HG02981 (cell line): ENCODE measurements around the gene TAP1.

Experiments
- ATAC-seq: cut with Tn5 transposase; IDR thresholded peaks from one replicate; pipeline ENCODE4 v1.9.1; 2021; ENCODE audit warnings: mild to moderate bottlenecking, moderate library complexity; ENCODE audit not compliant: unreplicated experiment

Gene TAP1

DNA sequence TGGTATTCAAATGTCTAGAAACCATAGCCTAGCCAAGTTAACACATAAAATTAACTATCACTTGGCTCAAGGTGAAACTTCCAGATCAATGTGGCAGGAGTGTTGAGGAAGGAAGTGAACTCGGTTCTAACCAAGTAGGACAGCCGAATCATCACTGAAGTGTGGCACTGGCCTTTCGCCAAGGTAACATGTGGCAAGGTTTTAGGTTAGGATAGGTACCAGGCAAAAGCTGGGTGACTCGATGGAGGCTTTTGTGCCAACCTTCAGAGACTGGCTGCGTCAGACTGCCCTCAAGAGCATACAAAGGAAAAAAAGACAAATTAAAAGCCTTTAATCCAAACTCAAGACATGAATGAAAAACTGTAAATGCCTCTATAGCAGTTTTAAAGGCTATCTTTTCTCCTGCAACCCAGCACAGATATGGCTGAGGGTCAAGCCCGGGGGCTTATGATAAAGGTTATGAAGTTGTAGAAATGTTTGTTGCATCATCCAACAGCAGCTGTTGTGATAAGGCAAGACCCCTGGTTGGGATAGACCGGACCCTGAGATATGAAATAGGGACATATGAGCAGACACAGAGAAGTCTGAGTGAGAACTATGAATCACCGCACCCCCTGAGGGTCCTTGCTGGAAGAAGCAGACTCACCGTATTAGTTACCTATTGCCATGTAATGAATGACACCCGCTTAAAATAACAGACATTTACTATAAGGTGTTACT lies 12.4 kb upstream of the TAP1 start:
- no peak for ATAC-seq

DNA sequence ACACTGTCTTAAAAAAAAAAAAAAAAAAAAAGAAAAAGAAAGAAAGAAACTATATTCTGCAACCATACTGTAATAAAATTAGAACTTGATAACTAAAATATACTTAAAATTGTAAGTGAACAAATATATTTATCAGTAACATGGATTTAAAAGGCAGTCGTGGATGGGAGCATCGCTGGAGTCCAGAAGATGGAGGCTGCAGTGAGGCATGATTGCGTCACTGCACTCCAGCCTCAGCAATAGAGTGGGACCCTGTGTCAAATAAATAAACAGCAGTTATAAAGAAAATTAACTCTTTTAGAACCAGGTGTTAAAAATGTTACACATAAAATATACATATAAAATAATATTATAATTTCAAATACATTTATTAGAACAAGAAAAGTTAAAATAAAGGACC lies 9.2 kb upstream of the TAP1 start:
- no peak for ATAC-seq

GRCh38 chr6:32860674-32861073 lies 7.2 kb upstream of the TAP1 start:
- ATAC-seq = no peak

- ATAC-seq = no peak
Observed at GRCh38 chr6:32858194-32858593, 4.7 kb upstream of the TAP1 start.

DNA sequence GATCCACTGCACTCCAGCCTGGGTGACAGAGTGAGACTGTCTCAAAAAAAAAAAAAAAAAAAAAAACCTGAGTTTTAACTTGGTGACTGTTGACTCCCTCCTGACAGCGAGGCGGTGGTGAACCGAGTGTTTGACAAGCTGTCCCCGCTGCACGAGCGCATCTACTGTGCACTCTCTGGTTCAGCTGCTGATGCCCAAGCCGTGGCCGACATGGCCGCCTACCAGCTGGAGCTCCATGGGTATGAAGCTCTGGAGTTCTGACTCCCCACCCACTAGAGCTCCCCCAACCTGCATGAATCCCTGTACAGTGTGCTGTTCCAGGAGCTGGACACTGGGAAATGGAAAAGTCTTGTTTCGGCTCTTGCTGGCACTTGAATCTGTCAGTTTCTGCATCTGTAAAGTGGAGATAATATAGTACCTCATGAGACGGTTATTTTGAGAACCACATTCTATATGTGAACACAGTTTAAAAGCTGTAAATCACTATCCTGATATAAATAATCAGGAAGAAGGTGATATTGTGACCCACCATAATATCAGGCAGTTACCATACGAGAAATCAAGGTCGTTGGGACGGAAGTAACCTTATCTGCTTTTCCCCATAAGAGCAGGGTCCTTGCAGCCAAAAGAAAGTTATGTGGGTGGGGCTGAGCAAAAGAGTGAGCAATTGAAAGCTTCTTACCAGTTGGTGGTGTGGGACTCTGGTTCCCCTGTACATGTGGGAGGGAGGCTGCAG lies 3.8 kb upstream of the TAP1 start:
- no peak for ATAC-seq

GRCh38 chr6:32855467-32856174 lies 2.1 kb upstream of the TAP1 start:
- no peak for ATAC-seq

DNA sequence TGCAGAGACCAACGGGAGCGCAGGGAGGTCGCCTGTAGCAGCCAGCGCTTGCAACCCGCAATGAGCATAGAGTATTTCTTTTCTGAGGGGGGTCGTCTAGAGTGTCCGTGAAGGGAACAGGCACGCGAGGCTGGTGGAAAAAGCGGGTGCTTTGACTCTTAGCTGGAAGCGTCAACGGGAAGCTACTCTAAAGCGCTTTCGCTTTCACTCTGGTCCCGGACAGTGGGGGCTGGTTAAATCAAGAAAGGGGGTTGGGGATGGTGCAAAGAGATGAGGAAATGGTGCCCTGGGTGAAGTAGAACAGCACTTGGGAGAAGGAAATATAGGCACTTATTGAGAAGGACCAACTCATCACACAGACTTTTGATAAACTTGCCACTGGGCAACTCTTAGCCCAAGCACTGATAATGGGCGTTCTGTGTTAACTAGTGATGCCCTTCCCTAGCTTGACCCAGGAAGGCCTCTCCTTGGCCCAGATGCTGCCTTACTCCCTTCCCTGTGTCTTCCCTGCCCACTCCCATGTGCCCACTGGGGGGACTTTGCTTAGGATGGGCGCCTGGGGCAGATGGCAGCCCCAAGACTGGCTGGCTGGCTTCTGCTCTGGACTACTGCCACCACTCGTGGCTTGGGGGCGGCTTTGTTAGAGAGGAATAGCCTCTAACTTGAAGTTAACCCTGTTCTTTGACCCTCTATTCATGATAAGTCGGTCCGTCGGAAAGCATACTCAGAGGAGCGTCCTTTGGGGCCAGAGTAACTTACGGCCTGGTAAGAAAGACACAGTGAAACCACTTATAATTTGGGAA lies 1.1 kb upstream of the TAP1 start:
- ATAC-seq = peak; percentile 10

GRCh38 chr6:32852844-32853540 lies 512 bp downstream of the TAP1 start:
- peak; percentile 12 for ATAC-seq

DNA sequence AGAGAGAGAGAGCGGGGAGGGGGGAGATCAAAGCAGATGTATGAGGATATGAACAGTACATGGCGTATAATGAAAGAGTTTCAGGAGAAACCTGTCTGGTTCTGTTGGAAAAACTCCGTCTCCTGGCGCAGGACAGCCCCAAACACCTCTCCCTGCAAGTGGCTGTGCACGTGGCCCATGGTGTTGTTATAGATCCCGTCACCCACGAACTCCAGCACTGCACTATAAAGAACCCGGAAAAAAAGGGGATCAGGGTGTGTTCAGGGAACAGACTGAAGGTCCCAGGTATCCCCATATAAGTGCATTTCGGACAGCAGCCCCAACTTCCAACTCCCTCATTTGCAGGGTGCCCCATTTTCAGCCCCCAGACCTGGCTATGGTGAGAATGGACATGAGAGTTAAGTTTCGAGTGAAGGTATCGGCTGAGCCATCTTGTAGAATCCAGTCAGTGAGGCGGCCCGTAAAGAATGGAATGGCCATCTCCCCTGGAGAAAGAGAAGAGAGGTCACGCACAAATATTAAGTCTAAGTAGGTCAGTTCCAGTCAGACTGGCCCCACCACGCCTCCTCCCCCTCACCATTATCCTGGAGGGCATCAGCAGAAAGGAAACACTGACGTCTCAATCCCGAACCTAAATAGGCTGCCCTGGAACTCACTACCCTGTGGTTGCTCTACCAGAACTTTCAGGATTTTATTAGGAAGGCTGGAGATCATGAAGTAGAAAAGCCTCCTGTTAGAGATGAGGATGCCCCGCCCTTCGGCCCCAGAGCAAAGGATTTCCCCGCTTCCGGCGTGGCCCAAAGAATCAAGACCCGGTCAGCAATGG lies 1.3 kb downstream of the TAP1 start:
- ATAC-seq = no peak

- no peak for ATAC-seq
Observed at GRCh38 chr6:32851025-32851424, 2.5 kb downstream of the TAP1 start.

- ATAC-seq = no peak
Observed at GRCh38 chr6:32849126-32849525, 4.4 kb downstream of the TAP1 start.

DNA sequence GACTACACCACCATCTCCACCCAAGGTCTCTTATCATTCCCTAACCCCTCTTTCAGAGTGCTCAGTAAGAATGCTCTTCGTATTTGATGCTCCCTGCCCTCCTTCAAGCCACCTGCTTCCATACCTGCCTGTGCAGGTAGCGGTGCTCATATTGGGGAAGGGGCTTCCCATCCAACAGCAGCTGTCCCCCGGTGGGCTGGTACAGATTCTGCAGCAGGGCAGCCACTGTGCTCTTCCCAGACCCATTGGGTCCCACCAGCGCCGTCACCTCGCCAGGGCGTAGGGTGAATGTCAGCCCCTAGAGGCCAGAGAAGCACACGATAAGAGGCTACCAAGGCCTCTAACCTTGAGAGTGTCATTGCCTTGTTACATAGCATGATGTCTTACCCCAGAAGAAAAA lies 5.7 kb downstream of the TAP1 start:
- no peak for ATAC-seq

- no peak for ATAC-seq
Observed at GRCh38 chr6:32847004-32847403, 6.5 kb downstream of the TAP1 start.

- no peak for ATAC-seq
Observed at GRCh38 chr6:32845384-32845884, 8.1 kb downstream of the TAP1 start.

DNA sequence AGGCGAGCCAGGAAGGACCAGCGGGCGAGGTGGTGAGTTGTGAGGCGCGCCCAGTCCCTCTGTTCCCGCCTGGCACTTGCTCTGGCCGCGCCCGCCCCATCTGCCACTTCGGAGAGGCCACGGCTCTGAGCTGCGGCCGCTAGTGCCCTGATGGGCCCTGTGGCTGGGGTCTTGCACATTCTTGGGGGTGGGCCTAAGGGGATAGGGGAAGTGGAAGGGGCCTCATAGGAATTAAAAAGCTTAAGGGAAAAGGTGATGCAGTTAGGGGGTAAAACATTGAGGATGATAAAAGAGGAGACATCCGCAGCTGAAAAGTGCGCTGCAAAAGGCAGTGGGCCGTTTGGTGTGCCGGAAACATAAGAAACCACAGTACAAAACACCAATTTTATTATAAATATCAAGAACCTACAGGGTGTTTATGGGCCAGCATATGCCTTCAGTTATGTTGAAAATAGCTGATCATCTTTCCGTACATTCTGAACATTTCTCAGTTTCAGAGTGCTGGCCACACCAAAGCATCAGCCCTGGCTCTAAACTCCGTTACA lies 8.6 kb downstream of the TAP1 start:
- ATAC-seq = no peak

DNA sequence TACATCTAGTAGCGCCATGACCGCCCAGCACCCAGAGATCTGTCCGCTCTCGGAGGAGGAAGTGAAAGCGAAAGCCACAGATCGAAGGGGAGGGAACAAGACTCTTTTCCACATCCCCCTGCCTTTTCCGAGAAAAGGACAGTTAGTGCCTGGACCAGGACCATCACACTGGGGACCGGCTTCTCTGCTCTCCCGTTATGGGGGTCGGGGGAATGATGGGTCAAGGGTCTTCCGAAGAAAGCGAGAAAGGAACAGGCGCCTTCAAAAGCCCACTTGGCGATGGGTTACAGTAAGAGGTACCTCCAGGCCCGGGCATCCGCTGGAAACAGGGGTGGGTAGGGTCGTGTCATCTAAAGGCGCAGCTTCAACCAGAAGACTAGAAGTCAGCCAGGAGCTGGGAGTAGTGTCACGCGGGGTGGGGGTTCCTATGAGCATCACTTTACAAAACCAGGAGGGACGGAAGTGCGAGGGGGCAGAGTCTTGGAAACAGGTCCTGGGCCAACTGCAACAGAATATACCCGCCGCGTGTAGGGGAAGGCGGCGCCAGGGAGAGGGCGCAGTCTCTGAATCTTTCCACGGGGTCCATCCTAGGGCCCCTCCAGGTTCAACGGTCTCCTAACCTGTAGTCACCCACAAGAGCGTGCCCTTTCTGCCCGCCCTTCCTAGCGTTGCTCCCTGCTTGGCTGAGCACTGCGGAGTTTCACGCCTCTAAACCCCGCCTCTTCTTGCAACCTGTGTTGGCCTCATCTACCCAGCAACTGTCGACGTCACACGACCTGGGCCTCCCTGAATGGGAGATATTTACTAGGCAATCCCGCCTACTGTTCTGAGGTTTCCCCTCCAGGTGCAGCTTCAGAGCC lies 9.3 kb downstream of the TAP1 start, which contains the start of gene PSMB8:
Gene PSMB8 (minus strand): TSS at position 69 of the 860 bp plus-strand sequence. CDS start 51 bp downstream, at position 18.
- ATAC-seq = peak; percentile 66

- ATAC-seq = no peak
Observed at GRCh38 chr6:32843331-32843978, 10.0 kb downstream of the TAP1 start.

DNA sequence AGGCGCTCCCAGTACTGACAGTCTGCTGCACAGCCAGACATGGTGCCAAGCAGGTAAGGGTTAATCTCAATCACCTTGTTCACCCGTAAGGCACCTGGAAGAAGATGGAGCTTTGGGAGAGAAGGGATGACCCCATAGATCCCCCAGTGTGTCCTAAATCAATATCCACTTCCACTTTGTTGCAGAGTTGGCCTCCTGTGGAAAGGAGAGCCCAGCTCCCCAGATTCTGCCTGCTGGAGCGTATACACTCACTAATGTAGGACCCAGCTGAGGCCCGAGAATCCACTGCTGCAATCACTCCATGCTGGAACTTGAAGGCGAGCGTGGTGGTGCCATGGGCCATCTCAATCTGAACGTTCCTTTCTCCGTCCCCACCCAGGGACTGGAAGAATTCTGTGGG lies 10.8 kb downstream of the TAP1 start:
- ATAC-seq = no peak
